HepG2 (cell line): ENCODE results near the gene LSM2. TPM values are rescaled to one million over a fixed set of nuclear protein-coding genes. Genes with fewer than 3 reads are reported as not detected.

Experiments
- CHD4 ChIP-seq: fragments of 200-600 bp; sonication (generic); IDR thresholded peaks from 2 replicates; pipeline ENCODE4 v1.7.0; 2017; ENCODE audit warnings: mild to moderate bottlenecking, low read length, borderline replicate concordance
- FLYWCH1 ChIP-seq: sonication (generic); formaldehyde crosslinking; IDR thresholded peaks from 2 replicates; pipeline ENCODE4 v1.8.1; 2023; ENCODE audit warnings: mild to moderate bottlenecking, missing genetic modification reagents
- HIVEP1 ChIP-seq: sonication (generic); formaldehyde crosslinking; IDR thresholded peaks from 2 replicates; pipeline ENCODE4 v1.4.0; 2020; ENCODE audit warnings: mild to moderate bottlenecking, missing genetic modification reagents
- ISL2 ChIP-seq: sonication (generic); formaldehyde crosslinking; IDR thresholded peaks from 2 replicates; pipeline ENCODE4 v1.5.0; 2020; ENCODE audit warnings: missing genetic modification reagents
- NBN ChIP-seq: fragments of 450-650 bp; conservative IDR thresholded peaks from 2 replicates; pipeline ENCODE4 v1.6.1; 2017
- NFE2L1 ChIP-seq: sonication (generic); formaldehyde crosslinking; IDR thresholded peaks from 2 replicates; pipeline ENCODE4 v1.4.0; 2020; ENCODE audit warnings: missing genetic modification reagents, mild to moderate bottlenecking, borderline replicate concordance
- NRL ChIP-seq: sonication (generic); formaldehyde crosslinking; IDR thresholded peaks from 2 replicates; pipeline ENCODE4 v1.5.0; 2020; ENCODE audit warnings: missing genetic modification reagents, mild to moderate bottlenecking, moderate library complexity, borderline replicate concordance
- PRMT3 ChIP-seq: sonication (generic); formaldehyde crosslinking; IDR thresholded peaks from 2 replicates; pipeline ENCODE4 v1.8.1; 2022; ENCODE audit warnings: low read depth, mild to moderate bottlenecking, moderate library complexity, missing genetic modification reagents, borderline replicate concordance
- PRPF4 ChIP-seq: fragments of 200-400 bp; formaldehyde crosslinking; IDR thresholded peaks from 2 replicates; pipeline ENCODE4 v1.6.1; 2016; ENCODE audit warnings: low read length, low read depth; ENCODE audit not compliant: poor library complexity, severe bottlenecking
- RFX3 ChIP-seq: IDR thresholded peaks from 2 replicates; pipeline ENCODE4 v1.6.1; 2016; ENCODE audit warnings: missing biosample characterization, missing genetic modification reagents
- SALL1 ChIP-seq: sonication (generic); formaldehyde crosslinking; IDR thresholded peaks from 2 replicates; pipeline ENCODE4 v1.8.0; 2022; ENCODE audit warnings: mild to moderate bottlenecking, missing genetic modification reagents
- TBX2 ChIP-seq: sonication (generic); formaldehyde crosslinking; IDR thresholded peaks from 2 replicates; pipeline ENCODE4 v1.5.0; 2020; ENCODE audit warnings: missing genetic modification reagents, mild to moderate bottlenecking, borderline replicate concordance
- ZNF207 ChIP-seq: fragments of 450-650 bp; IDR thresholded peaks from 2 replicates; pipeline ENCODE4 v1.6.1; 2016; ENCODE audit warnings: antibody characterized with exemption, borderline replicate concordance
- ZNF350 ChIP-seq: sonication (generic); formaldehyde crosslinking; IDR thresholded peaks from 2 replicates; pipeline ENCODE4 v1.4.0; 2020; ENCODE audit warnings: mild to moderate bottlenecking, low read depth, missing genetic modification reagents, borderline replicate concordance
- ZNF430 ChIP-seq: sonication (generic); formaldehyde crosslinking; IDR thresholded peaks from 2 replicates; pipeline ENCODE4 v1.9.0; 2021; ENCODE audit warnings: mild to moderate bottlenecking, missing genetic modification reagents
- ZNF562 ChIP-seq: sonication (generic); formaldehyde crosslinking; IDR thresholded peaks from 2 replicates; pipeline ENCODE4 v1.8.0; 2022; ENCODE audit warnings: missing genetic modification reagents, borderline replicate concordance
- ZNF724P ChIP-seq: sonication (generic); formaldehyde crosslinking; IDR thresholded peaks from 2 replicates; pipeline ENCODE4 v1.8.0; 2022; ENCODE audit warnings: missing genetic modification reagents, borderline replicate concordance
- polyA plus RNA-seq, 8 experiments: library from polyadenylated mRNA; depleted of rRNA in 3 of 8; stranded (reverse) in 7 of 8; unstranded in 1 of 8; fragments of >200 nt; fragmentation: Illumina TruSeq in 4 of 8; extraction: Trizol in 4 of 8; gene quantifications; 2 replicates each; pipeline versions ENCODE4 v1.2.1 to v1.2.3, GENCODE V29; 2011 to 2016; ENCODE audit warnings: low read depth in 4 of 8, missing spikeins in 1 of 8, mixed read lengths in 1 of 8; ENCODE audit not compliant: insufficient read depth in 1 of 8
- total RNA-seq, 5 experiments: library from RNA; depleted of rRNA; stranded (reverse); fragments of >200 nt; fragmentation: Illumina TruSeq; extraction: Trizol; gene quantifications; 2 replicates each; pipeline ENCODE4 v1.2.3, GENCODE V29; 2016; ENCODE audit warnings: low read depth in 1 of 5
- TF ChIP-seq, protein P1 (sequence below): sonication (generic); formaldehyde crosslinking; IDR thresholded peaks from 2 replicates; pipeline ENCODE4 v1.4.0; 2020; ENCODE audit warnings: missing genetic modification reagents, borderline replicate concordance
- TF ChIP-seq, protein P2 (sequence below), 2 experiments: sonication (generic) in 1 of 2; formaldehyde crosslinking in 1 of 2; IDR thresholded peaks; 2 replicates each; pipeline versions ENCODE4 v1.4.0 to v1.6.1; 2018 to 2020; ENCODE audit warnings: missing genetic modification reagents in 2 of 2, borderline replicate concordance in 1 of 2, low read depth in 1 of 2, mild to moderate bottlenecking in 1 of 2, missing biosample characterization in 1 of 2
- TF ChIP-seq, protein P3 (sequence below): fragments of 450-650 bp; IDR thresholded peaks from 2 replicates; pipeline ENCODE4 v1.6.1; 2017; ENCODE audit warnings: mild to moderate bottlenecking

LSM2 gene
- total and polyA plus RNA-seq, 2 of the 13 experiments (the other 11 are each of a cell fraction or from before 2014, with no cell fraction given): 69.4 to 90.5 TPM

DNA sequence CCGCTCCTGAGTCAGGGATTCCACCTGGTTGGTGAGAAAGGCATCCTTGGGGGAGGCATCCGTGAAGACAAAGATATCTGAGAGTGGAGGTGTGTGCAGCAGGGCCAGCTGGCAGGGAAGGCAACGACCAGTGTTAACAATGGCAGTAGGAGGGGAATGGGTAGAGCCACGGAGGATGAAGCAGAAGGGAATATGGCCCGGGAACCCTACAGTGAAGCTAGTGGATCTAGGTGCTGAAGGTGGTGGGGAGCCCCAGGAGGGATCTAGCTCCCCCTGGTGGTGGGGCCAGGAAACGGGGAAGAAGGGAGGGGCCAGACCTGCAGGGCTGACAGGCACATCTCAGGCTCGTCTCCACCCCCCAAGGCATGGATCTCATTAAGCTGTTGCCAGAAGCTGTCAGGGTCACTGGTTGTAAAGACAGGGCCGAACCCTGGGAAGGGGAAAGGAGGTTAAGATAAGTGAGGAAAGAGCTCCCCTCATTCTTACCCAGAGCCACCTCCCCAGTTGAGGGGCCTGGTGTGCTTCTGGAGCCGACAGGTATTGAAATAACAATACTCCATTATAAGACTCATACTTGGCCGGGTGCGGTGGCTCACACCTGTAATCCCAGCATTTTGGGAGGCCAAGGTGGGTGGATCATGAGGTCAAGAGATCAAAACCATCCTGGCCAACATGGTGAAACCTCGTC is 36.9 kb downstream of the LSM2 start (continued):
- TF ChIP-seq, protein P1, sequence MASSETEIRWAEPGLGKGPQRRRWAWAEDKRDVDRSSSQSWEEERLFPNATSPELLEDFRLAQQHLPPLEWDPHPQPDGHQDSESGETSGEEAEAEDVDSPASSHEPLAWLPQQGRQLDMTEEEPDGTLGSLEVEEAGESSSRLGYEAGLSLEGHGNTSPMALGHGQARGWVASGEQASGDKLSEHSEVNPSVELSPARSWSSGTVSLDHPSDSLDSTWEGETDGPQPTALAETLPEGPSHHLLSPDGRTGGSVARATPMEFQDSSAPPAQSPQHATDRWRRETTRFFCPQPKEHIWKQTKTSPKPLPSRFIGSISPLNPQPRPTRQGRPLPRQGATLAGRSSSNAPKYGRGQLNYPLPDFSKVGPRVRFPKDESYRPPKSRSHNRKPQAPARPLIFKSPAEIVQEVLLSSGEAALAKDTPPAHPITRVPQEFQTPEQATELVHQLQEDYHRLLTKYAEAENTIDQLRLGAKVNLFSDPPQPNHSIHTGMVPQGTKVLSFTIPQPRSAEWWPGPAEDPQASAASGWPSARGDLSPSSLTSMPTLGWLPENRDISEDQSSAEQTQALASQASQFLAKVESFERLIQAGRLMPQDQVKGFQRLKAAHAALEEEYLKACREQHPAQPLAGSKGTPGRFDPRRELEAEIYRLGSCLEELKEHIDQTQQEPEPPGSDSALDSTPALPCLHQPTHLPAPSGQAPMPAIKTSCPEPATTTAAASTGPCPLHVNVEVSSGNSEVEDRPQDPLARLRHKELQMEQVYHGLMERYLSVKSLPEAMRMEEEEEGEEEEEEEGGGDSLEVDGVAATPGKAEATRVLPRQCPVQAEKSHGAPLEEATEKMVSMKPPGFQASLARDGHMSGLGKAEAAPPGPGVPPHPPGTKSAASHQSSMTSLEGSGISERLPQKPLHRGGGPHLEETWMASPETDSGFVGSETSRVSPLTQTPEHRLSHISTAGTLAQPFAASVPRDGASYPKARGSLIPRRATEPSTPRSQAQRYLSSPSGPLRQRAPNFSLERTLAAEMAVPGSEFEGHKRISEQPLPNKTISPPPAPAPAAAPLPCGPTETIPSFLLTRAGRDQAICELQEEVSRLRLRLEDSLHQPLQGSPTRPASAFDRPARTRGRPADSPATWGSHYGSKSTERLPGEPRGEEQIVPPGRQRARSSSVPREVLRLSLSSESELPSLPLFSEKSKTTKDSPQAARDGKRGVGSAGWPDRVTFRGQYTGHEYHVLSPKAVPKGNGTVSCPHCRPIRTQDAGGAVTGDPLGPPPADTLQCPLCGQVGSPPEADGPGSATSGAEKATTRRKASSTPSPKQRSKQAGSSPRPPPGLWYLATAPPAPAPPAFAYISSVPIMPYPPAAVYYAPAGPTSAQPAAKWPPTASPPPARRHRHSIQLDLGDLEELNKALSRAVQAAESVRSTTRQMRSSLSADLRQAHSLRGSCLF (CRISPR knock-in tag): no peak
- TF ChIP-seq RFX3: no peak; the same call in 1 of the 2 replicates
- TF ChIP-seq ZNF207: no peak
- TF ChIP-seq, protein P2, sequence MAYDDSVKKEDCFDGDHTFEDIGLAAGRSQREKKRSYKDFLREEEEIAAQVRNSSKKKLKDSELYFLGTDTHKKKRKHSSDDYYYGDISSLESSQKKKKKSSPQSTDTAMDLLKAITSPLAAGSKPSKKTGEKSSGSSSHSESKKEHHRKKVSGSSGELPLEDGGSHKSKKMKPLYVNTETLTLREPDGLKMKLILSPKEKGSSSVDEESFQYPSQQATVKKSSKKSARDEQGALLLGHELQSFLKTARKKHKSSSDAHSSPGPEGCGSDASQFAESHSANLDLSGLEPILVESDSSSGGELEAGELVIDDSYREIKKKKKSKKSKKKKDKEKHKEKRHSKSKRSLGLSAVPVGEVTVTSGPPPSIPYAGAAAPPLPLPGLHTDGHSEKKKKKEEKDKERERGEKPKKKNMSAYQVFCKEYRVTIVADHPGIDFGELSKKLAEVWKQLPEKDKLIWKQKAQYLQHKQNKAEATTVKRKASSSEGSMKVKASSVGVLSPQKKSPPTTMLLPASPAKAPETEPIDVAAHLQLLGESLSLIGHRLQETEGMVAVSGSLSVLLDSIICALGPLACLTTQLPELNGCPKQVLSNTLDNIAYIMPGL (CRISPR knock-in tag; IDR thresholded peaks at IDR 0.05; ENCODE audit: borderline replicate concordance in 1 of 2, low read depth in 1 of 2): peak; percentile 74 to 85; a peak in 2 of 4 replicates
- no peak for TF ChIP-seq NBN
- TF ChIP-seq ZNF350 (CRISPR knock-in tag): peak; percentile 52; the same call in 1 of the 2 replicates
- TF ChIP-seq PRMT3 (CRISPR knock-in tag): no peak
- TF ChIP-seq ZNF724P: no peak
- TF ChIP-seq TBX2 (CRISPR knock-in tag): peak; percentile 19; the same call in 1 of the 2 replicates
- TF ChIP-seq ZNF562 (CRISPR knock-in tag): no peak
- peak; percentile 60; the same call in 1 of the 2 replicates for TF ChIP-seq SALL1
- TF ChIP-seq, protein P3, sequence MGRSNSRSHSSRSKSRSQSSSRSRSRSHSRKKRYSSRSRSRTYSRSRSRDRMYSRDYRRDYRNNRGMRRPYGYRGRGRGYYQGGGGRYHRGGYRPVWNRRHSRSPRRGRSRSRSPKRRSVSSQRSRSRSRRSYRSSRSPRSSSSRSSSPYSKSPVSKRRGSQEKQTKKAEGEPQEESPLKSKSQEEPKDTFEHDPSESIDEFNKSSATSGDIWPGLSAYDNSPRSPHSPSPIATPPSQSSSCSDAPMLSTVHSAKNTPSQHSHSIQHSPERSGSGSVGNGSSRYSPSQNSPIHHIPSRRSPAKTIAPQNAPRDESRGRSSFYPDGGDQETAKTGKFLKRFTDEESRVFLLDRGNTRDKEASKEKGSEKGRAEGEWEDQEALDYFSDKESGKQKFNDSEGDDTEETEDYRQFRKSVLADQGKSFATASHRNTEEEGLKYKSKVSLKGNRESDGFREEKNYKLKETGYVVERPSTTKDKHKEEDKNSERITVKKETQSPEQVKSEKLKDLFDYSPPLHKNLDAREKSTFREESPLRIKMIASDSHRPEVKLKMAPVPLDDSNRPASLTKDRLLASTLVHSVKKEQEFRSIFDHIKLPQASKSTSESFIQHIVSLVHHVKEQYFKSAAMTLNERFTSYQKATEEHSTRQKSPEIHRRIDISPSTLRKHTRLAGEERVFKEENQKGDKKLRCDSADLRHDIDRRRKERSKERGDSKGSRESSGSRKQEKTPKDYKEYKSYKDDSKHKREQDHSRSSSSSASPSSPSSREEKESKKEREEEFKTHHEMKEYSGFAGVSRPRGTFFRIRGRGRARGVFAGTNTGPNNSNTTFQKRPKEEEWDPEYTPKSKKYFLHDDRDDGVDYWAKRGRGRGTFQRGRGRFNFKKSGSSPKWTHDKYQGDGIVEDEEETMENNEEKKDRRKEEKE: no peak
- peak; percentile 69; the same call in 1 of the 2 replicates for TF ChIP-seq HIVEP1 (CRISPR knock-in tag)
- no peak for TF ChIP-seq ZNF430 (CRISPR knock-in tag)
- no peak; the same call in 1 of the 2 replicates for TF ChIP-seq NRL
- no peak for TF ChIP-seq FLYWCH1 (CRISPR knock-in tag)
- no peak for TF ChIP-seq NFE2L1
- TF ChIP-seq CHD4: no peak
- TF ChIP-seq PRPF4: no peak
- TF ChIP-seq ISL2 (CRISPR knock-in tag): 0 out of 2 replicates have a peak, but pooled peaks have one; percentile 19
